ENCODE data around the gene CHST9. TPM values are rescaled to one million over a fixed set of nuclear protein-coding genes. Genes with fewer than 3 reads are reported as not detected.

CHST9 gene
- total and polyA plus RNA-seq, 2 donors (not counting 3 experiments of a cell fraction or from before 2014, with no cell fraction given): not detected

DNA sequence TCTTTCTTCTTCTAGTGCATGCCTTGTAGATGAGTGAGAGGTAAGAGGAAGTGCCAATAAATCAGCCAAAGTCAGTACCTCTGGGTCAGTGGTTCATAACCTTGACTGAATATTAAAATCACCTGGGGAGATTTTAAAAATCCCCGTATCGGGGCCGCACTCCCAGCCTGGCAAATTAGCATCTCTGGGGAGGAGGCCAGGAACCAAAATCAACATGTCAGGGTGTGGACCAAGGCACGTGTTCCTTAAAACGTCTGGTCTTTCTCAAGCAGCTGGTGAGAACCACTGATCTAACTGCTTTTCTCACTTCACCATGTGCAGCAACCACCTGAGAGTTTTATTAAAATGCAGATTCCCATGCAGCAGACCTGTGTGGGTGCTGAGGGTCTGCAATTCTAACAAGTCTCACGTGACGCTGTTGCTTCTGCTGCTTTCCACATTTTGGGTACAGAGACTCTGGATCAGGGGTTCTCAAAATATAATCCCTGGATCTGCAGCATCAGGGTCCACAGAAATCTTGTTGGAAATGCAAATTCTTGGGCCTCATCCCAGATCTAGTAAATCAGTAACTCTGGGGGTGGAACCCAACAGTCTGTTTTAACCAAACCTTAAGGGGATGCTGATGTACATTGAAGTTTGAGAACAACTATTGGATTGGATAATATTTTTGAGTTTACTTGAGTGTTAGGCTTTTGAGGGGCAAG lies 49.5 kb downstream of the CHST9 start:
- POLR2A ChIA-PET: no interaction called here
- Histone ChIP-seq H2AFZ (ENCODE audit: low read depth, low read length) (no peak overlapping the region), H3K9ac (replicated peaks; ENCODE audit: extremely low read depth, insufficient read depth, low read length) (no peak overlapping the region)

DNA sequence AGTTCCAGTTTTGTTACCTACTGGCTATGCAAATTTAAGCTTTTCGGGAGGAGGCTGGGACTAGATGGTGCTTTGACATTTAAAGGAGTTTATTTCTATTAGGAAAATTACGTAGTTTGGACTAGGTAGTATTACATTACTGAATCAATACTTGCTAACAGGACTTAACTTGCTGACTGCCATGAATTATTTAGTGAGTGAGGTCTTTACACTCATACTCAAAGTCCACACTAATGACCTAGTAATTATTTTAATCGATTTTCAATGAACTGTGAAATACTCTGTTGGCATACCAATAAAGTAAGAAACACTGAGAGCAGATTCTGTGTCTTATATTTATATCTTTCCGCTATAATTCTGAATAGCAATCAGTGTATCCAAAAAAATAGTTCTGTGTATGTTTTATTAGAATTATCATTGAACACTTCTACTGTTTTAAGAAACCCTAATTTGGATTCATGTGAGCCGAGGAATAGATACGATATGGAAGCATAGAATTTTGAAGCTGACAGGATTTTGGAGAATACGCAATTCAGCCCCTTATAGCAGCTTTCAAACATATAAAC lies 55.0 kb downstream of the CHST9 start:
- H3K36me3 ChIP-seq (ENCODE audit: control insufficient read depth in 2 of 2, extremely low read depth in 1 of 2, insufficient read depth in 2 of 2, low read length in 2 of 2): no peaks in the 10 kb centered on the region
- no peak overlapping the region for H2AFZ ChIP-seq (ENCODE audit: low read depth, low read length)
- DNase-seq (ENCODE audit: low read depth, low spot score) (no peak), FAIRE-seq (no peak)
- H3K9me1 ChIP-seq (replicated peaks; ENCODE audit: control insufficient read depth, extremely low read depth, insufficient read depth, low read length): no peaks in the 10 kb centered on the region
- BruUV-seq (replicated peaks): no TSS peak
- no peaks in the 10 kb centered on the region for H3K9me3 ChIP-seq (replicated peaks; ENCODE audit: control insufficient read depth, insufficient read depth, low read length)
- H4K20me1 ChIP-seq (replicated peaks; ENCODE audit: control insufficient read depth, extremely low read depth, insufficient read depth, low read length): no peaks in the 10 kb centered on the region
- H3K4me1 ChIP-seq (ENCODE audit: control insufficient read depth, extremely low read depth, insufficient read depth, low read length): no peaks in the 10 kb centered on the region
- no peak overlapping the region for H3K9ac ChIP-seq (replicated peaks; ENCODE audit: extremely low read depth, insufficient read depth, low read length)
- H3K27ac ChIP-seq (ENCODE audit: insufficient read depth, low read depth, low read length): no peak overlapping the region
- CTCF ChIA-PET: no interaction called here
- intact Hi-C loops (cut with micrococcal nuclease): no loop called here
- TF ChIP-seq POLR2AphosphoS5 (IDR thresholded peaks at IDR 0.05; ENCODE audit: insufficient read depth, low read depth, low read length): no peak
- TF ChIP-seq FOS (IDR thresholded peaks at IDR 0.05; ENCODE audit: borderline replicate concordance, insufficient read depth, low read length): no peak
- no peak for TF ChIP-seq MYC (IDR thresholded peaks at IDR 0.05; ENCODE audit: low read depth, low read length)
- TF ChIP-seq GATA2 (IDR thresholded peaks at IDR 0.05; ENCODE audit: insufficient read depth, insufficient read length, low read depth, low read length): no peak
- no peak for TF ChIP-seq EZH2 (IDR thresholded peaks at IDR 0.05; ENCODE audit: borderline replicate concordance, low read depth, low read length, severe bottlenecking)
- TF ChIP-seq JUN (IDR thresholded peaks at IDR 0.05; ENCODE audit: borderline replicate concordance, insufficient read depth, insufficient read length, low read depth): no peak
- TF ChIP-seq, protein P1, sequence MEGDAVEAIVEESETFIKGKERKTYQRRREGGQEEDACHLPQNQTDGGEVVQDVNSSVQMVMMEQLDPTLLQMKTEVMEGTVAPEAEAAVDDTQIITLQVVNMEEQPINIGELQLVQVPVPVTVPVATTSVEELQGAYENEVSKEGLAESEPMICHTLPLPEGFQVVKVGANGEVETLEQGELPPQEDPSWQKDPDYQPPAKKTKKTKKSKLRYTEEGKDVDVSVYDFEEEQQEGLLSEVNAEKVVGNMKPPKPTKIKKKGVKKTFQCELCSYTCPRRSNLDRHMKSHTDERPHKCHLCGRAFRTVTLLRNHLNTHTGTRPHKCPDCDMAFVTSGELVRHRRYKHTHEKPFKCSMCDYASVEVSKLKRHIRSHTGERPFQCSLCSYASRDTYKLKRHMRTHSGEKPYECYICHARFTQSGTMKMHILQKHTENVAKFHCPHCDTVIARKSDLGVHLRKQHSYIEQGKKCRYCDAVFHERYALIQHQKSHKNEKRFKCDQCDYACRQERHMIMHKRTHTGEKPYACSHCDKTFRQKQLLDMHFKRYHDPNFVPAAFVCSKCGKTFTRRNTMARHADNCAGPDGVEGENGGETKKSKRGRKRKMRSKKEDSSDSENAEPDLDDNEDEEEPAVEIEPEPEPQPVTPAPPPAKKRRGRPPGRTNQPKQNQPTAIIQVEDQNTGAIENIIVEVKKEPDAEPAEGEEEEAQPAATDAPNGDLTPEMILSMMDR (IDR thresholded peaks at IDR 0.05; ENCODE audit: extremely low read depth in 1 of 2, insufficient read depth in 1 of 2, low read depth in 1 of 2, low read length in 2 of 2): no peak
- TF ChIP-seq, protein P2, sequence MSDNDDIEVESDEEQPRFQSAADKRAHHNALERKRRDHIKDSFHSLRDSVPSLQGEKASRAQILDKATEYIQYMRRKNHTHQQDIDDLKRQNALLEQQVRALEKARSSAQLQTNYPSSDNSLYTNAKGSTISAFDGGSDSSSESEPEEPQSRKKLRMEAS (IDR thresholded peaks at IDR 0.05; ENCODE audit: insufficient read depth, insufficient read length): no peak
- no peak for TF ChIP-seq POLR2A (IDR thresholded peaks at IDR 0.05; ENCODE audit: low read depth, low read length)
- no peaks in the 10 kb centered on the region for H3K27me3 ChIP-seq (ENCODE audit: control insufficient read depth in 2 of 2, insufficient read depth in 2 of 2, low read length in 2 of 2)
- H3K4me2 ChIP-seq (ENCODE audit: insufficient read depth, low read length): no peak overlapping the region
- H3K79me2 ChIP-seq (ENCODE audit: control insufficient read depth, insufficient read depth, low read length): no peaks in the 10 kb centered on the region
- no peak overlapping the region for H3K4me3 ChIP-seq (replicated peaks in 1 of 3; ENCODE audit: insufficient read depth in 1 of 3, low read depth in 1 of 3, low read length in 3 of 3)
- POLR2A ChIA-PET: no interaction called here
- dilution Hi-C loops (cut with MboI; ENCODE audit: extremely low pct_ligation_motif_present, low sequenced_read_pairs): no loop called here

More for the DNA sequence above, 49.5 kb downstream of the CHST9 start:
- TF ChIP-seq EZH2 (IDR thresholded peaks at IDR 0.05; ENCODE audit: borderline replicate concordance, low read depth, low read length, severe bottlenecking) (no peak), MYC (IDR thresholded peaks at IDR 0.05; ENCODE audit: low read depth, low read length) (no peak), POLR2AphosphoS5 (IDR thresholded peaks at IDR 0.05; ENCODE audit: insufficient read depth, low read depth, low read length) (no peak)
- TF ChIP-seq, protein P1 (IDR thresholded peaks at IDR 0.05; ENCODE audit: extremely low read depth in 1 of 2, insufficient read depth in 1 of 2, low read depth in 1 of 2, low read length in 2 of 2): no peak
- intact Hi-C loops (cut with micrococcal nuclease): no loop called here
- DNase-seq (ENCODE audit: low read depth, low spot score): no peak
- H3K4me2 ChIP-seq (ENCODE audit: insufficient read depth, low read length): no peak overlapping the region
- H3K4me3 ChIP-seq (replicated peaks in 1 of 3; ENCODE audit: insufficient read depth in 1 of 3, low read depth in 1 of 3, low read length in 3 of 3): no peak overlapping the region
- H4K20me1 ChIP-seq (replicated peaks; ENCODE audit: control insufficient read depth, extremely low read depth, insufficient read depth, low read length): no peaks in the 10 kb centered on the region
- dilution Hi-C loops (cut with MboI; ENCODE audit: extremely low pct_ligation_motif_present, low sequenced_read_pairs): no loop called here
- H3K36me3 ChIP-seq (ENCODE audit: control insufficient read depth in 2 of 2, extremely low read depth in 1 of 2, insufficient read depth in 2 of 2, low read length in 2 of 2): no peaks in the 10 kb centered on the region
- BruUV-seq (replicated peaks): no TSS peak
- FAIRE-seq: no peak
- H3K9me1 ChIP-seq (replicated peaks; ENCODE audit: control insufficient read depth, extremely low read depth, insufficient read depth, low read length): no peaks in the 10 kb centered on the region
- H3K27me3 ChIP-seq (ENCODE audit: control insufficient read depth in 2 of 2, insufficient read depth in 2 of 2, low read length in 2 of 2): no peaks in the 10 kb centered on the region
- CTCF ChIA-PET: no interaction called here
- H3K27ac ChIP-seq (ENCODE audit: insufficient read depth, low read depth, low read length): no peak overlapping the region
- no peaks in the 10 kb centered on the region for H3K79me2 ChIP-seq (ENCODE audit: control insufficient read depth, insufficient read depth, low read length)
- H3K9me3 ChIP-seq (replicated peaks; ENCODE audit: control insufficient read depth, insufficient read depth, low read length): no peaks in the 10 kb centered on the region
- no peaks in the 10 kb centered on the region for H3K4me1 ChIP-seq (ENCODE audit: control insufficient read depth, extremely low read depth, insufficient read depth, low read length)

Data from endothelial cell of umbilical vein (primary cell).